T-helper 17 cell (primary cell): Measurements from ENCODE around the gene CALN1. TPM values are rescaled to one million over a fixed set of nuclear protein-coding genes. Genes with fewer than 3 reads are reported as not detected.

Experiments used
- ATAC-seq: fragments of 150-1000 bp; cut with Tn5 transposase; 2 replicates; pipeline ENCODE4 v1.10.0; 2021; ENCODE audit warnings: mild to moderate bottlenecking, moderate library complexity
- DNase-seq, 3 donors: peaks; one replicate each; pipeline versions ENCODE4 v3.0.0 to v3.0.0-alpha.2; 2020 to 2021
- H3K9me3 ChIP-seq: one replicate; pipeline ENCODE4 v1.7.0; 2013; ENCODE audit warnings: low read length, mild to moderate bottlenecking; ENCODE audit not compliant: control insufficient read depth, poor library complexity, severe bottlenecking
- H3K27ac Mint-ChIP-seq: one replicate; pipeline ENCODE4 v1.8.0; 2022; ENCODE audit warnings: mild to moderate bottlenecking, moderate library complexity, mixed read lengths
- H3K27me3 Mint-ChIP-seq: one replicate; pipeline ENCODE4 v1.8.0; 2022; ENCODE audit warnings: mixed read lengths
- H3K36me3 Mint-ChIP-seq: one replicate; pipeline ENCODE4 v1.8.0; 2022; ENCODE audit warnings: low read depth, mixed read lengths
- H3K4me1 Mint-ChIP-seq: one replicate; pipeline ENCODE4 v1.8.0; 2022; ENCODE audit warnings: mild to moderate bottlenecking, mixed read lengths
- H3K4me3 Mint-ChIP-seq: one replicate; pipeline ENCODE4 v1.8.0; 2022; ENCODE audit warnings: mild to moderate bottlenecking, moderate library complexity, mixed read lengths
- total RNA-seq, 4 donors: library from RNA in 2 of 4; stranded (reverse) in 2 of 4; gene quantifications; one replicate each; pipeline ENCODE4 v1.2.3 and lab custom pipeline; 2022 to 2026

The CALN1 gene
- total RNA-seq, 2 donors from 2014 or later, result not detected

DNA sequence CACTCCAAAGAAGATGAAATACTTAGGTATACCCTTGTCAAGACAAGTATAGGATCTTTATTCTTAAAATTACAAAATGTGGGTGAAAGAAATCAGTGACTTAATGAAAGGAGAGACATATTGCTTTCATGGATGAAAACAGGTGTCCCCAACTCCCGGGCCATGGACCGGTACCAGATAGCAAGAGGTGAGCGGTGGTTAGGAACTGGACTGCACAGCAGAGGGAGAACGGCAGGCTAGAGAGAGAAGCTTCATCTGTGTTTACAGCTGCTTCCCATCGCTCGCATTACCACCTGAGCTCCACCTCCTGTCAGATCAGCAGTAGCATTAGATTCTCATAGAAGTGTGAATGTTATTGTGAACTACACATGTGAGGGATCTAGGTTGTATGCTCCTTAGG, 408.9 kb downstream of the CALN1 start:
- no peak for ATAC-seq
- Mint-ChIP-seq H3K36me3 (no peaks in the 10 kb centered on the region), H3K4me3 (no peak overlapping the region), H3K4me1 (no peaks in the 10 kb centered on the region), H3K27ac (no peak overlapping the region), H3K27me3 (no peaks in the 10 kb centered on the region)
- no peaks in the 10 kb centered on the region for H3K9me3 ChIP-seq
- DNase-seq, result no peak

DNA sequence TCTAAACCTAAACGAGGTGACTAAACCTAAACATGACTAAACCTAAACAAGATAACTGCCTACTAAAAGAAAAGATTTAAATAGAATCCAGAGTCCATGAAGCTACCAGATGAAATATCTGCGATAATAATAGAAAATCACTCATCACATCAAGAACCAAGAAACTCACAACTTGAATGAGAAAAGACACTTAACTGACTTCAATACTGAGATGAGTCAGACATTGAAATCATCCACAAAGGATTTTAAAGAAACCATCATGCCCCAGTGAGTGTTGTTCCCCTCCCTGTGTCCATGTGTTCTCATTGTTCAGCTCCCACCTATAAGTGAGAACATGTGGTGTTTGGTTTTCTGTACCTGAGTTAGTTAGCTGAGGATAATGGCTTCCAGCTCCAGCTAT, 416.0 kb downstream of the CALN1 start:
- no peak for DNase-seq
- H3K27ac Mint-ChIP-seq, result no peak overlapping the region
- ATAC-seq, result no peak
- no peaks in the 10 kb centered on the region for H3K4me1 Mint-ChIP-seq
- no peaks in the 10 kb centered on the region for H3K36me3 Mint-ChIP-seq
- no peaks in the 10 kb centered on the region for H3K9me3 ChIP-seq
- no peaks in the 10 kb centered on the region for H3K27me3 Mint-ChIP-seq
- no peak overlapping the region for H3K4me3 Mint-ChIP-seq

DNA sequence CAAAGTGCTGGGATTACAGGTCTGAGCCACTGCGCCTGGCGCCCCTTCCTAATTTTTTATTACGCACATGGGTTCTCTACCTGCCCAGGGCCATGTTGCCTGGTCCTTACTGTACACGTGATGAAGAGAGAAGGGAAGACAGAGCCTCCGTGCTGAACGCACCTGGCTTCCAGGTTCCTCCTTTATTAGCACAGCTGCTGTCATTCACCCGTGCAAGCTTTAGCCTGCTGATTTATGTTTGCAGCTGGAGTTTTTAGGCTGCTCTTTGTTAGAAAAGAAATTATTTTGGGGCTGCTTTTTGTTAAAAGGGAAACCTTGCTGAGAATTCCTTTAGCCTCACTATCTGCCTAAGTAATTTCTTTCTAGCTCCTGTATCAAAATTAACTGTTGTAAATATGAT, 417.0 kb downstream of the CALN1 start:
- Mint-ChIP-seq H3K4me1 (no peaks in the 10 kb centered on the region), H3K27ac (no peak overlapping the region), H3K36me3 (no peaks in the 10 kb centered on the region), H3K4me3 (no peak overlapping the region), H3K27me3 (no peaks in the 10 kb centered on the region)
- H3K9me3 ChIP-seq, result no peaks in the 10 kb centered on the region
- ATAC-seq, result no peak
- DNase-seq, result no peak

GRCh38 chr7:71991586-71991985, 420.6 kb downstream of the CALN1 start:
- DNase-seq (no peak), ATAC-seq (no peak)
- no peaks in the 10 kb centered on the region for H3K27me3 Mint-ChIP-seq
- H3K9me3 ChIP-seq, result no peaks in the 10 kb centered on the region
- no peak overlapping the region for H3K4me3 Mint-ChIP-seq
- H3K27ac Mint-ChIP-seq, result no peak overlapping the region
- no peaks in the 10 kb centered on the region for H3K4me1 Mint-ChIP-seq
- no peaks in the 10 kb centered on the region for H3K36me3 Mint-ChIP-seq

DNA sequence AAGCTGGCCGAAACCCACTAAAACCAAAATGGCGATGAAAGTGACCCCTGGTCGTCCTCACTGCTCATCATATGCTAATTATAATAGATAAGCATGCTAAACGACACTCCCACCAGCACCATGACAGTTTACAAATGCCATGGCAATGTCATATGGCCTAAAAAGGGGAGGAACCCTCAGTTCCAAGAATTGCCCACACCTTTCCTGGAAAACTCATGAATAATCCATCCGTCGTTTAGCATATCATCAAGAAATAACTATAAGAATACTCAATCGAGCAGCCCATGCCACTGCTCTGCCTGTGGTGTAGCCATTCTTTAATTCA, 422.0 kb downstream of the CALN1 start:
- DNase-seq (no peak), ATAC-seq (no peak)
- H3K36me3 Mint-ChIP-seq, result no peaks in the 10 kb centered on the region
- H3K4me1 Mint-ChIP-seq, result no peaks in the 10 kb centered on the region
- H3K27ac Mint-ChIP-seq, result no peak overlapping the region
- H3K4me3 Mint-ChIP-seq, result no peak overlapping the region
- H3K27me3 Mint-ChIP-seq, result no peaks in the 10 kb centered on the region
- H3K9me3 ChIP-seq, result no peaks in the 10 kb centered on the region

GRCh38 chr7:71988201-71988600, 423.9 kb downstream of the CALN1 start:
- H3K4me3 Mint-ChIP-seq, result no peak overlapping the region
- ATAC-seq, result no peak
- H3K36me3 Mint-ChIP-seq, result no peaks in the 10 kb centered on the region

GRCh38 chr7:71987200-71987767, 424.9 kb downstream of the CALN1 start:
- DNase-seq, result no peak
- no peaks in the 10 kb centered on the region for H3K27me3 Mint-ChIP-seq
- H3K27ac Mint-ChIP-seq, result no peak overlapping the region
- no peaks in the 10 kb centered on the region for H3K4me1 Mint-ChIP-seq
- H3K4me3 Mint-ChIP-seq, result no peak overlapping the region
- no peaks in the 10 kb centered on the region for H3K9me3 ChIP-seq
- no peaks in the 10 kb centered on the region for H3K36me3 Mint-ChIP-seq
- no peak for ATAC-seq

More at GRCh38 chr7:71988201-71988600, 423.9 kb downstream of the CALN1 start:
- H3K27ac Mint-ChIP-seq, result no peak overlapping the region
- no peaks in the 10 kb centered on the region for H3K9me3 ChIP-seq
- H3K27me3 Mint-ChIP-seq, result no peaks in the 10 kb centered on the region
- no peaks in the 10 kb centered on the region for H3K4me1 Mint-ChIP-seq
- DNase-seq, result no peak

DNA sequence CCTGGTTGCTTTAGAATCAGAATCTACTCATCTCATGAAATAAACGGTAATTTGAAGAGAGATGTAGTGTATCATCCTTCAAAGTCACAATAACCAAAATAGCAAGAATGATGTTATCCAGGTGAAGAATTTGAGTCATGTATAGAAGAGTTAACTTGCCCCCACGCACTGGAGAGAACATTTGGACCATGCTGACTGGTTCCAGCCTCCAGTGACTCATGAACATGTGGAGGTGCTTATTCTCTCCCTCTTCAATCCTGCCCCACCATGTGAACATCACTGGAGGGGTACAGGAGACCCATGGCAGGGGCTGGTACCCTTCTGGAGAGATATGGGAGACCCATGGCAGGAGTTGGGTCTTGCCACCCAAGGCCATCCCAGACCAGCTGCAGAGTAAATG, 427.8 kb downstream of the CALN1 start:
- no peak overlapping the region for H3K4me3 Mint-ChIP-seq
- no peaks in the 10 kb centered on the region for H3K27me3 Mint-ChIP-seq
- no peak for DNase-seq
- ATAC-seq, result no peak
- H3K4me1 Mint-ChIP-seq, result no peaks in the 10 kb centered on the region
- H3K27ac Mint-ChIP-seq, result no peak overlapping the region
- no peaks in the 10 kb centered on the region for H3K36me3 Mint-ChIP-seq
- H3K9me3 ChIP-seq, result no peaks in the 10 kb centered on the region

- Mint-ChIP-seq H3K4me1 (no peaks in the 10 kb centered on the region), H3K4me3 (no peak overlapping the region), H3K27ac (no peak overlapping the region), H3K27me3 (no peaks in the 10 kb centered on the region), H3K36me3 (no peaks in the 10 kb centered on the region)
- ATAC-seq (no peak), DNase-seq (no peak)
- no peaks in the 10 kb centered on the region for H3K9me3 ChIP-seq
Observed at GRCh38 chr7:71982851-71983250, 429.3 kb downstream of the CALN1 start.

DNA sequence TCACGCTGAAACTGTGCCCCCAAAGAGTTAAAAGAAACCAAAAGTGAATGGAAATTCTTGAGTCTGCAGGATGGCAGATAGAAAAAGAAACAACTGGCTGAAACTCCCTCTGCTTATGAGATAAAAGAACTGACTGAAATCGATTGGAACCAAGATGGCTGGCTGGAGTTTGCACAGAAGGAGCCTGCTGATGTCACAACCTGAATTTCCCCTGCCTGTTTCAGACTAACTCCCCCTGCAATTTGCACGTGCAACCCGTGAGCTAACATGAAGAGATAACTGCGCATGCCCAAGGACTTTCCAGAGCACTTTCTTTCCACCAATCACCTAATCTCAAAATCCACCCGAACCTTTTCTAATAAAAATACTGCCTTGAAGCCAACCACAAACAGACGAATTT, 435.5 kb downstream of the CALN1 start:
- no peaks in the 10 kb centered on the region for H3K4me1 Mint-ChIP-seq
- no peaks in the 10 kb centered on the region for H3K36me3 Mint-ChIP-seq
- H3K27ac Mint-ChIP-seq, result no peak overlapping the region
- DNase-seq (no peak), ATAC-seq (no peak)
- no peaks in the 10 kb centered on the region for H3K27me3 Mint-ChIP-seq
- H3K9me3 ChIP-seq, result no peaks in the 10 kb centered on the region
- no peak overlapping the region for H3K4me3 Mint-ChIP-seq

- H3K4me1 Mint-ChIP-seq, result no peaks in the 10 kb centered on the region
- no peak overlapping the region for H3K27ac Mint-ChIP-seq
- H3K9me3 ChIP-seq, result no peaks in the 10 kb centered on the region
- DNase-seq, result no peak
- no peaks in the 10 kb centered on the region for H3K36me3 Mint-ChIP-seq
- ATAC-seq, result no peak
- H3K4me3 Mint-ChIP-seq, result no peak overlapping the region
- no peaks in the 10 kb centered on the region for H3K27me3 Mint-ChIP-seq
Observed at GRCh38 chr7:71974611-71975010, 437.5 kb downstream of the CALN1 start.

GRCh38 chr7:71972534-71972933, 439.6 kb downstream of the CALN1 start:
- DNase-seq (no peak), ATAC-seq (no peak)
- no peaks in the 10 kb centered on the region for H3K9me3 ChIP-seq
- Mint-ChIP-seq H3K27me3 (no peaks in the 10 kb centered on the region), H3K27ac (no peak overlapping the region), H3K4me1 (no peaks in the 10 kb centered on the region), H3K4me3 (no peak overlapping the region), H3K36me3 (no peaks in the 10 kb centered on the region)

DNA sequence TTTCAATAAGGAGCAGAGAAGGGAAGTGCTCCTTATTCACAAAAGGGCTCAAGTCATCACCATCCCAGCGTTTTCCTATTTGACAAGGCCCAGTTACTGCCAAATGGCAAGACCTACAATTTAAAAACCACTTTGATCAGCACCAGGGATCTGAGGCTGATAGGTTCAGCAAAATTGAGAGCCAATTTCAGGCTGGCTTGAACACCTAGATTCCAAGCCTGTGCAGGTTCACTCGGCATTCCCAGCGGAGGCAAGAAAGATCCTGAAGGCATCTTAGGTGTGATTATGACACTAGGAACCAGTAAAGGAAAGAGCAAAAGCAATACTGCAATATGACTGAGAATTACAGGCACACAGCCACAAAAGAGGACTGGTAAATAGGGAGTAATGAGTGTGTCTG, 441.4 kb downstream of the CALN1 start:
- Mint-ChIP-seq H3K27ac (no peak overlapping the region), H3K4me1 (no peaks in the 10 kb centered on the region), H3K4me3 (no peak overlapping the region), H3K36me3 (no peaks in the 10 kb centered on the region), H3K27me3 (no peaks in the 10 kb centered on the region)
- no peak for DNase-seq
- no peaks in the 10 kb centered on the region for H3K9me3 ChIP-seq
- no peak for ATAC-seq

DNA sequence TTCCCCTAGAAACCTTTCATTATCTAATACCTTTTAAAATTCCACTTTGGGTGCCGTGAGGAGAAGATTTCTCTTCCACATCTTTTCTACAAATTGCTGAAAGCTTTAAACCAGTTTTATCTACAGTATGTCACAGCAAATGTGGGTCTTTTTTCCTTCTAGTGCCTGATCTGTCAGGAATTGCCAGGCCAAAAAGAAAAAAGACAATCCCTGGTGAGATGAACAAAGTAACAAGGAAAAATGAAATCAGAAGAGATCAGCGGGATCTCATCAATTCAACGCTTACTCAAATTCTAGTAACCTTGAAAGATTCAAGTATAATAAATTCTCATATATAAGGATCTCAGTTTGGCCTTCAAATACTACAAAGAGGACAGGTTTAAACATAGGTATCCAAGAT, 449.5 kb downstream of the CALN1 start:
- Mint-ChIP-seq H3K27ac (no peak overlapping the region), H3K4me3 (no peak overlapping the region), H3K27me3 (no peaks in the 10 kb centered on the region), H3K36me3 (no peaks in the 10 kb centered on the region), H3K4me1 (no peaks in the 10 kb centered on the region)
- H3K9me3 ChIP-seq, result no peaks in the 10 kb centered on the region
- DNase-seq, result no peak
- ATAC-seq, result no peak

DNA sequence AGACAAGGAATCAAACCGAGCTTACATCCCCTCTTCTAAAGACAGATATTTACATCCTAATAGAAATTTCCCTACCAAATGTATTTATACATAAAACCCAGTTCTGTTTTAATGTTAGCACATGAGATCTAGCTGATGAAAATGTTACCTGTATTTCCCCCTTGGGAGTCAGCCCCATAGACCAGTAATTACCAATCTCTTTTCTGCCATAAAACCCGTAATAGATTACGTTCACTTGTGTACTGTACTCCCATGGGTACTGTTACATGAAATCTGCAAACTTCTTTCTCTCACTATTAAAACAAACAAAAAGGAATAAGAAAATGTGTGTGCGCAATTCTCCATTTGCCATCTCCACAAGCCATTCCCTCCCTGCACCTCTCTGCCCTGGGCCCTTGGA, 450.9 kb downstream of the CALN1 start:
- H3K4me3 Mint-ChIP-seq, result no peak overlapping the region
- H3K27me3 Mint-ChIP-seq, result no peaks in the 10 kb centered on the region
- H3K36me3 Mint-ChIP-seq, result no peaks in the 10 kb centered on the region
- H3K9me3 ChIP-seq, result no peaks in the 10 kb centered on the region
- DNase-seq (no peak), ATAC-seq (no peak)
- no peak overlapping the region for H3K27ac Mint-ChIP-seq
- no peaks in the 10 kb centered on the region for H3K4me1 Mint-ChIP-seq
